GM10248 (cell line): Measurements from ENCODE around the gene USF1.

Source experiments
- CTCF ChIA-PET: fragments of 300-600 bp; sonication (Branson Sonifier 250); formaldehyde crosslinking; extraction: SDS; loops from one replicate; lab custom pipeline; 2021; ENCODE audit warnings: antibody characterized with exemption; lab: Yijun Ruan, JAX
- POLR2A ChIA-PET: fragments of 350-650 bp; sonication (Branson Sonifier 250); formaldehyde crosslinking; extraction: SDS; loops from one replicate; lab custom pipeline; 2020; ENCODE audit warnings: antibody characterized with exemption; lab: Yijun Ruan, JAX
- DNase-seq: peaks from one replicate; pipeline ENCODE4 v3.0.0; 2012; ENCODE audit errors: extremely low spot score
- TF ChIP-seq, protein P1 (sequence below): IDR thresholded peaks from 2 replicates; pipeline ENCODE4 v1.5.1; 2012; ENCODE audit warnings: mild to moderate bottlenecking, low read depth; ENCODE audit errors: extremely low read depth, missing control alignments, control extremely low read depth

USF1 gene

DNA sequence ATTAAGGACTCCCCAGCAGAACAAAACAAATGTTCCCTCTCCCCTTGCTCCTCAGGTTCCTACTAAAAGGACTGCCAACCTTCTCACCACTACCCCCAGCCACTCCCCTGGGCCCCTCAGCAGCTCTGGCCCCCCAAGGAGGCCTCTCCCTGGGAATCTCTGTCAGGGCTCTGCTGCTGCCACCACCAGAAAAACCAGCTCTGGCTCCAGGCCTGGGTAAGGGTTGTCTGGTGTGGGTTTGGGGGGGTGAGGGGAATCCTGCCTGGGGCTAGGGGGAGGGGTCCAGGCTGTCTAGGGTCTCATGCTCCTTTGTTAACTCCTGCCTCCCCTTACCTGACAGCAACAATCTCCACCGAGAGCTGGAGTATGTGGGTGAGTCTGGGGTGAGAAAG lies 38.8 kb upstream of the USF1 start:
- POLR2A ChIA-PET: no interaction called here
- TF ChIP-seq, protein P1, sequence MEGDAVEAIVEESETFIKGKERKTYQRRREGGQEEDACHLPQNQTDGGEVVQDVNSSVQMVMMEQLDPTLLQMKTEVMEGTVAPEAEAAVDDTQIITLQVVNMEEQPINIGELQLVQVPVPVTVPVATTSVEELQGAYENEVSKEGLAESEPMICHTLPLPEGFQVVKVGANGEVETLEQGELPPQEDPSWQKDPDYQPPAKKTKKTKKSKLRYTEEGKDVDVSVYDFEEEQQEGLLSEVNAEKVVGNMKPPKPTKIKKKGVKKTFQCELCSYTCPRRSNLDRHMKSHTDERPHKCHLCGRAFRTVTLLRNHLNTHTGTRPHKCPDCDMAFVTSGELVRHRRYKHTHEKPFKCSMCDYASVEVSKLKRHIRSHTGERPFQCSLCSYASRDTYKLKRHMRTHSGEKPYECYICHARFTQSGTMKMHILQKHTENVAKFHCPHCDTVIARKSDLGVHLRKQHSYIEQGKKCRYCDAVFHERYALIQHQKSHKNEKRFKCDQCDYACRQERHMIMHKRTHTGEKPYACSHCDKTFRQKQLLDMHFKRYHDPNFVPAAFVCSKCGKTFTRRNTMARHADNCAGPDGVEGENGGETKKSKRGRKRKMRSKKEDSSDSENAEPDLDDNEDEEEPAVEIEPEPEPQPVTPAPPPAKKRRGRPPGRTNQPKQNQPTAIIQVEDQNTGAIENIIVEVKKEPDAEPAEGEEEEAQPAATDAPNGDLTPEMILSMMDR: no peak
- CTCF ChIA-PET: interaction anchor here (1.2 to 9.2 kb wide), 4 partner anchors 11 to 48 kb away, joined by 3 to 91 read pairs (median 38); partner anchors contain the start of genes ARHGAP30, DEDD and KLHDC9
- no peak for DNase-seq

DNA sequence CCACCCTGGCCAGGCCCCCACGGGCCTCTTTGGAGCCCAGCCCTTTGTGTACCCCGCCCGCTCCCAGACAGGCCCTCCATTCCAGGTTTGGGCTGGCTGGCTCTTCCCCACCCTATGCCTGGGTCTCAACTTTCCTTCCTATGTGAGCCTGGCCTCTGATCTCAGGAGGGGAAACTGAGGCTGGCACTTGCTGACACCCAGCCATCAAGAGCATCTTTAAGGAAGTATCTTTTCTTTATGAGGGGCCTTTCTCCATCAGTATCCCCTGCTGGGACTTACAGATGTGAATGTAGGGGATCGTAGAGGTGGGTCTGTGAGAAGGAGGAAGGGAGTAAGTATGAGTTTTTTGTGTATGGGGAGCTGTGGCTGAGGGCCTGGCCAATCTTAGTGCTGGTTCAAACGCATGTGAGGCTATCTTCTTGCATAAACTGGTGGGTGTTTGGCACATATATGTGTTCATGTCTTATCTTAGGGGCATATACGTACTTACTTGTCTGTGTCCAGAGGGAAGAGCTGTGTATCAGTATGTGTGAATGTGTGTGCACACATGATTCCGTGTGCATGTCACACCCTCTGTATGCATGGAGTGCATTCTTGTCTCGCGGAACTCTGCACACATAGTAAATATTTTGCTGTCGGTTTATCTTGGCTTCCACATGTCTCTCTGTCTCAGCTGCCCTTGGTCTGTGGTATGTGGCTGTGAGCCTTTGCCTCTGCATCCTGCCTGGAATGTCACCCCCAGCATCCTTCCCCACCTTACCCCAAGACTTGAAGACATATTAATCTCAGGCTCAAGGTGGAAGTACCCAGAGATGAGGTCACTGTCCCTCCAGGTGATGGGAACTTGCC lies 38.2 kb upstream of the USF1 start:
- ChIA-PET POLR2A (no interaction called here), CTCF (interaction anchor here (1.1 to 9.2 kb wide), 4 partner anchors 11 to 49 kb away, joined by 3 to 91 read pairs (median 38); partner anchors contain the start of genes ARHGAP30, DEDD and KLHDC9)
- TF ChIP-seq, protein P1: no peak
- no peak for DNase-seq

DNA sequence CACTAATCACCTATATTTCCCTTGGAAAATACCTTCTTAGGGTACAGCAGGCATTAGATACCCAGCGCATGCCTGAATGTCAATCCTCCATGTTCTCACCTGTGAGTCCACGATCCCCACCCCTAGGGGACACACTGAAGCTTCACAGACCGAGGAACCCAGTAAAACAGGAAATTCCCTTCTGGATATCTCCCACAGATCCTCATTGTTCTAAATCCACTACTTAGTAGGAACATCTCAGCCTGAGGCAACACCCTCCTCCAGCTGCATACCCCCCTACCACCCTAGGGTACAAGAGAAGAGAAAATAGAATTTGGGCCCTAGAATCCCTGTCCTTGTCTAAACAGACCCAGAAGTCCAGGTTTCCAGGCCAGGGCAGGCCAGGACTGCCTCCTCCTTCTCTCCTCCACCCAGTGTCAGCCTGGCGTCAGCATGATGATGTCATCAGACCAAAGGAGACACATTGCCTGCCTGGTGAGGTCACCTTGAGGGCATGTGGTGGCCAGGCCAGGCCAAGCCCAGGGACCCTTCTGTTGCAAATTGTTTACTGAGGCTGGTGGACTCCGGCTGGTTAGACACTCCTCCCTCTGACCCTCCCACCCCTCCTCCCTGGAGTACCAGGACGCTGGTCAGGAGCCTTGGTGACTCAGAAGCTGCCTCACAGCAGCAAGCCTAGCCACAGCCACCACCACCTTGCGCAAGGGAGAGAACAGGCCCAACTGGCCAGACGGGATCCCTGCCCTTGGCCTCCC lies 37.4 kb upstream of the USF1 start:
- CTCF ChIA-PET: interaction anchor here (1.0 to 9.2 kb wide), 5 partner anchors 10 to 57 kb away, joined by 3 to 91 read pairs (median 3); partner anchors contain the start of genes ARHGAP30, DEDD and KLHDC9
- POLR2A ChIA-PET: no interaction called here
- no peak for DNase-seq
- TF ChIP-seq, protein P1: no peak

DNA sequence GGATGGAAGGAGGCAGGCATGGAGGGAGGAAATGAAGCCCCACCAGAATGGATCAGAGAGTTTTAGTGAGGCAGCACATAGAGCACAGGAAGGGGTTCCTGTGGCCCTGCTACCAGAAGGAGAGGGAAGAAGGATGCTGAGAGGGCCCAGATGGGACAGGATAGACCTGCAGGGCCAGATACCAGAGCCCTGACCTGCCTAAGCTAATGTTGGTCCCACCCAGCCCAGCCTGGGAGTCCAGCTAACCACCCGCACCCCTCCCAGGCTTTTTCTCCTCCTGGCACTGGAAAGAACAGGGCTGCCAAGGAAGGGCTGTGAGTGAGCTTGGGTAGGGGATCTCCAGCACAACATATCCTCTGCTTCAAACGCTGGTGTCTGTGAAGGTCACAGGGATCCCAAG lies 36.7 kb upstream of the USF1 start:
- no peak for DNase-seq
- POLR2A ChIA-PET: no interaction called here
- TF ChIP-seq, protein P1: no peak
- CTCF ChIA-PET: interaction anchor here (0.8 to 9.2 kb wide), 7 partner anchors 9 to 305 kb away, joined by 3 to 91 read pairs (median 3); partner anchors contain the start of genes ARHGAP30, DEDD and KLHDC9

DNA sequence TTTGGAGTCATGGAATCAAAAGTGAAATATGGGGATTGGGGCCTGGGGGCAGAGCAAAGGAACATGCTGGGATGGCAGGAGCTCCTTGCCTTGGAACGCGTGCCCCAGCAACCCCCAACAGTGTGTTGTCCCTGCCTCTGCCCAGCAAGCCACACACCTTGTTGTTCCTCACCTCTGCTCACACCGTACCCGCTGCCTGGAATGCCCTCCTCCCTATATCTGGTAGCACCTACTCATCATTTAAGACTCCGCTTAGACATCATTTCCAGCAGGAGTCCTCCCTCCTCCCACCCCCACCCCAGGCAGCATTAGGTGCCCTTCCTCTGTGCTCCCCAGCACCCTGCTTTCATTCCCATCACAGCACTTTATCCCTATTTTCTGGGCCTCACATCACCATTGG lies 35.7 kb upstream of the USF1 start:
- TF ChIP-seq, protein P1: no peak
- CTCF ChIA-PET: interaction anchor here (0.7 to 9.2 kb wide), 5 partner anchors 8 to 304 kb away, joined by 3 to 91 read pairs (median 6); partner anchors contain the start of genes ARHGAP30 and KLHDC9
- DNase-seq: no peak
- POLR2A ChIA-PET: no interaction called here
